ENCODE data around the gene LRTM1. TPM values are rescaled to one million over a fixed set of nuclear protein-coding genes. Genes with fewer than 3 reads are reported as not detected.

The LRTM1 gene
- polyA plus RNA-seq, 1 donor = 0.25 TPM

- Histone ChIP-seq H3K27me3 (ENCODE audit: control insufficient read depth, insufficient read depth, low read length) (no peaks in the 10 kb centered on the region), H3K4me3 (ENCODE audit: low read length) (no peak overlapping the region), H3K27ac (ENCODE audit: low read length) (no peak overlapping the region), H3K9me3 (ENCODE audit: control insufficient read depth, low read depth, low read length) (no peaks in the 10 kb centered on the region), H3K4me1 (ENCODE audit: control insufficient read depth, insufficient read depth, low read length) (peaks cover 6% of the 10 kb centered on the region), H3K36me3 (ENCODE audit: control insufficient read depth, insufficient read depth, low read length) (no peaks in the 10 kb centered on the region)
- no peak for DNase-seq
- no CpG with 5 or more reads among the region's 2 CpGs for WGBS (ENCODE audit: insufficient coverage, low lambda C conversion rate)
Observed at GRCh38 chr3:54962200-54962599, 34.3 kb upstream of the LRTM1 start.

DNA sequence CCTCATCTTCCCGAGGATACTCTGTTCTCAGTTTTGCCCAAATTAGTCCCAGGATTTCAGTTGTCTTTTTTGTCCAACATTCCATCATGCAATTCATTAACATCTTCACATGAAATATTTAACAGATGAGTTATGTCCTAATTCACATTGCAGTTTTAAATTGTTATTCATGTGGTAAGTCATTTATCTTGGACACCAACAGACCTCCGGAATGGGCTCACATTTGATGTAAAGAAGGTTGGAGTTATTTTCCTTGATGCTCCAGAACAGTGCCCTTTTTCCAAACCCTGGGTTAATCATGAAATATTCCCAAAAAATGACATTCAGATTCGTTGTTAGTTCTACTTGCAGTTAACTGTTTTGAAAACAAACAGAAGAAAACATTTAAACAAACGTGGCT lies 32.8 kb upstream of the LRTM1 start:
- Histone ChIP-seq H3K4me3 (ENCODE audit: low read length) (no peak overlapping the region), H3K9me3 (ENCODE audit: control insufficient read depth, low read depth, low read length) (no peaks in the 10 kb centered on the region), H3K27me3 (ENCODE audit: control insufficient read depth, insufficient read depth, low read length) (no peaks in the 10 kb centered on the region), H3K27ac (ENCODE audit: low read length) (no peak overlapping the region), H3K4me1 (ENCODE audit: control insufficient read depth, insufficient read depth, low read length) (no peaks in the 10 kb centered on the region), H3K36me3 (ENCODE audit: control insufficient read depth, insufficient read depth, low read length) (no peaks in the 10 kb centered on the region)
- 90% methylated on average over 2 of the region's 4 CpGs for WGBS (ENCODE audit: insufficient coverage, low lambda C conversion rate)
- DNase-seq = no peak

DNA sequence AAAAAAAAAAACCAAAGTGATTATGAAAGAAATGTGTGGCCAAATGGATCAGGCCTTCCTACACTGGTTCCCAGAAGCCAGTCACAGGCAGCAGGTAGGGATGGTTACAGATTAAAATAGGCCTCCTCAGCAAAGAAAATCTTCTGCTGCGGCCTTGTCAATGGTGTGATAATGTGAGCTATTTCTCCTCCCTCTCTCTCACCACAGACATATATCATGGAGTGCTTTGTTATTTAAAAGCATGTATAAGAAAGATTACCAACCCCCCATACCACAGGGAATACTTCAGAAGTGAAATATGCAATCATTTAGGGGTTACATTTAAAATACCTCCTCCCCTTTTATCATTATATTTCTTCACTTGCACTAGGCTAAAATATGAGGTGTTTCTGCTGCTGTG lies 32.2 kb upstream of the LRTM1 start:
- DNase-seq = no peak
- no peaks in the 10 kb centered on the region for H3K9me3 ChIP-seq (ENCODE audit: control insufficient read depth, low read depth, low read length)
- no peaks in the 10 kb centered on the region for H3K4me1 ChIP-seq (ENCODE audit: control insufficient read depth, insufficient read depth, low read length)
- no peaks in the 10 kb centered on the region for H3K36me3 ChIP-seq (ENCODE audit: control insufficient read depth, insufficient read depth, low read length)
- H3K4me3 ChIP-seq (ENCODE audit: low read length) = no peak overlapping the region
- no peak overlapping the region for H3K27ac ChIP-seq (ENCODE audit: low read length)
- WGBS (ENCODE audit: insufficient coverage, low lambda C conversion rate) = no CpG with 5 or more reads among the region's 1 CpG
- no peaks in the 10 kb centered on the region for H3K27me3 ChIP-seq (ENCODE audit: control insufficient read depth, insufficient read depth, low read length)

- H3K4me3 ChIP-seq (ENCODE audit: low read length) = no peak overlapping the region
- no peak for DNase-seq
- 92% methylated on average over 2 of the region's 4 CpGs for WGBS (ENCODE audit: insufficient coverage, low lambda C conversion rate)
Observed at GRCh38 chr3:54957711-54958110, 29.9 kb upstream of the LRTM1 start.

DNA sequence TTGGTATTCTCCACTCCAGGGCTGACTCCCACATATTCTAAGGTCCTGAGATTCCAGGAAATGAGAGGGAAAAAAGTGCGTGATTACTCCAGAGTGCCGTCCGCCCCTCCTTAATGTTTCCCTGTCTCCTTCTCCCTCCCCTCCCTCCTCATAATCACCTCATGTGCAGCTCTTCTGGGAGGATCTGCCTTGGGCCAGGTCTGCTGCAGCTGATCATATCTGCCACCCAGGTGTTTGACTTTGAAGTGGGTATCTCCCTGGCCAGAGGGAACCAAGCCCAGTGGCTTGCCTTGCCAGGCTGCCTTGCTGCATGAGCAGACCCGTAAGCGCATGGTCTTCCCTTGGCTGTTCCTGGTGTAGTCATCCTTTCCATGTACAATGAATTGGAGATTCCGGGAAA lies 28.1 kb upstream of the LRTM1 start:
- no peaks in the 10 kb centered on the region for H3K4me1 ChIP-seq (ENCODE audit: control insufficient read depth, insufficient read depth, low read length)
- DNase-seq = no peak
- no peaks in the 10 kb centered on the region for H3K36me3 ChIP-seq (ENCODE audit: control insufficient read depth, insufficient read depth, low read length)
- H3K4me3 ChIP-seq (ENCODE audit: low read length) = no peak overlapping the region
- H3K27ac ChIP-seq (ENCODE audit: low read length) = no peak overlapping the region
- 100% methylated on average over 1 of the region's 6 CpGs for WGBS (ENCODE audit: insufficient coverage, low lambda C conversion rate)
- no peaks in the 10 kb centered on the region for H3K27me3 ChIP-seq (ENCODE audit: control insufficient read depth, insufficient read depth, low read length)
- no peaks in the 10 kb centered on the region for H3K9me3 ChIP-seq (ENCODE audit: control insufficient read depth, low read depth, low read length)

More at GRCh38 chr3:54957711-54958110, 29.9 kb upstream of the LRTM1 start:
- Histone ChIP-seq H3K9me3 (ENCODE audit: control insufficient read depth, low read depth, low read length) (no peaks in the 10 kb centered on the region), H3K36me3 (ENCODE audit: control insufficient read depth, insufficient read depth, low read length) (no peaks in the 10 kb centered on the region), H3K27me3 (ENCODE audit: control insufficient read depth, insufficient read depth, low read length) (no peaks in the 10 kb centered on the region), H3K4me1 (ENCODE audit: control insufficient read depth, insufficient read depth, low read length) (no peaks in the 10 kb centered on the region), H3K27ac (ENCODE audit: low read length) (no peak overlapping the region)

GRCh38 chr3:54955496-54955895 lies 27.6 kb upstream of the LRTM1 start:
- no peak for DNase-seq
- Histone ChIP-seq H3K27me3 (ENCODE audit: control insufficient read depth, insufficient read depth, low read length) (no peaks in the 10 kb centered on the region), H3K4me3 (ENCODE audit: low read length) (no peak overlapping the region), H3K9me3 (ENCODE audit: control insufficient read depth, low read depth, low read length) (no peaks in the 10 kb centered on the region), H3K27ac (ENCODE audit: low read length) (no peak overlapping the region), H3K4me1 (ENCODE audit: control insufficient read depth, insufficient read depth, low read length) (no peaks in the 10 kb centered on the region), H3K36me3 (ENCODE audit: control insufficient read depth, insufficient read depth, low read length) (no peaks in the 10 kb centered on the region)
- 100% methylated on average over 1 of the region's 3 CpGs for WGBS (ENCODE audit: insufficient coverage, low lambda C conversion rate)

DNA sequence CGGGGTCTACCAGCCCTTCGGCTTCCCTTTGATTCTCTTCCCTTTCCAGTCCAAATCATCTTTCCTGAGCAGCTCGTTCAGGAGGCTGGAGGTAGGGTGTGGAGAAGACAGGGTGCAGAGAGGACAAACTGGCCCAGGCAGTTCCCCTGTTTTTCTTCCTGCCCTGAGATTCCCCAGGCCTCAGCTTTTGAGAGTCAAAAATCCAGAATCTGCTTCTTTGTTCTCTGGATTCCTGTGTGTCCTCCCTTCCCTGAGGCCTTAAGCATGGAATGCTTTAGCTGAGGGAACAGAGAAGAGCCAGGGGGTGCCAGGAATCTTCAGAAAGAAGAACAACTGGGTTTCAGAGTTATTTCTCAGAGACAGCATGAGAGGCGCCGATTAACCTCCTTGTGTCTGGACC lies 26.7 kb upstream of the LRTM1 start:
- no peak overlapping the region for H3K4me3 ChIP-seq (ENCODE audit: low read length)
- WGBS (ENCODE audit: insufficient coverage, low lambda C conversion rate) = no CpG with 5 or more reads among the region's 5 CpGs

DNA sequence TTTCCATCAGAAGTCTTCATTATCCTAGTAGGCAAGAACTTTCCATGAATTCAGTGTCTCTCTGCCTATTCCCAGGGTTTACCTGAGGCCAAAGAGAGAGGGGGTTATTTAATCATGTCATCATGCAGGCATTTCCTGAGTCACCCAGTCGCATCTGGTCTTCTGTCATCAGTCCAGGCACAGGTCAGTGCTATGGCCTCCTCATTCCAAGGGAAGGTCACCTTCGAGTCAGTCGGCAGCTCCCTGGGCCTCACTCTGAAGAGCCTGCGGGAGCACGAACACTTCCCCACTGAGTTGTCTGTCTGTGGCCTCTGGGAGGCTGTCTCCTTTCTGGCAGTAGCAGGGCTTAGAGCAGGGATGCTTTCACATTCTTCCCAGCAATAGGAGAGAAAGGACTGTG lies 26.2 kb upstream of the LRTM1 start:
- H3K36me3 ChIP-seq (ENCODE audit: control insufficient read depth, insufficient read depth, low read length) = no peaks in the 10 kb centered on the region
- DNase-seq = peak in 1 of 2 donors; percentile 7
- WGBS (ENCODE audit: insufficient coverage, low lambda C conversion rate) = no CpG with 5 or more reads among the region's 5 CpGs
- H3K4me1 ChIP-seq (ENCODE audit: control insufficient read depth, insufficient read depth, low read length) = no peaks in the 10 kb centered on the region
- no peaks in the 10 kb centered on the region for H3K27me3 ChIP-seq (ENCODE audit: control insufficient read depth, insufficient read depth, low read length)
- no peak overlapping the region for H3K4me3 ChIP-seq (ENCODE audit: low read length)
- no peaks in the 10 kb centered on the region for H3K9me3 ChIP-seq (ENCODE audit: control insufficient read depth, low read depth, low read length)
- H3K27ac ChIP-seq (ENCODE audit: low read length) = no peak overlapping the region

More for the DNA sequence above, 26.7 kb upstream of the LRTM1 start:
- H3K9me3 ChIP-seq (ENCODE audit: control insufficient read depth, low read depth, low read length) = no peaks in the 10 kb centered on the region
- DNase-seq = no peak
- H3K4me1 ChIP-seq (ENCODE audit: control insufficient read depth, insufficient read depth, low read length) = no peaks in the 10 kb centered on the region
- H3K36me3 ChIP-seq (ENCODE audit: control insufficient read depth, insufficient read depth, low read length) = no peaks in the 10 kb centered on the region
- no peak overlapping the region for H3K27ac ChIP-seq (ENCODE audit: low read length)
- no peaks in the 10 kb centered on the region for H3K27me3 ChIP-seq (ENCODE audit: control insufficient read depth, insufficient read depth, low read length)

- no peaks in the 10 kb centered on the region for H3K36me3 ChIP-seq (ENCODE audit: control insufficient read depth, insufficient read depth, low read length)
- H3K27me3 ChIP-seq (ENCODE audit: control insufficient read depth, insufficient read depth, low read length) = no peaks in the 10 kb centered on the region
- H3K27ac ChIP-seq (ENCODE audit: low read length) = no peak overlapping the region
- no CpG with 5 or more reads among the region's 8 CpGs for WGBS (ENCODE audit: insufficient coverage, low lambda C conversion rate)
- peak; percentile 16 to 34 for DNase-seq
- no peaks in the 10 kb centered on the region for H3K4me1 ChIP-seq (ENCODE audit: control insufficient read depth, insufficient read depth, low read length)
- H3K9me3 ChIP-seq (ENCODE audit: control insufficient read depth, low read depth, low read length) = no peaks in the 10 kb centered on the region
- no peak overlapping the region for H3K4me3 ChIP-seq (ENCODE audit: low read length)
Observed at GRCh38 chr3:54951405-54951804, 23.5 kb upstream of the LRTM1 start.

GRCh38 chr3:54950391-54951003 lies 22.6 kb upstream of the LRTM1 start:
- H3K27ac ChIP-seq (ENCODE audit: low read length) = no peak overlapping the region
- H3K4me1 ChIP-seq (ENCODE audit: control insufficient read depth, insufficient read depth, low read length) = no peaks in the 10 kb centered on the region
- DNase-seq = no peak
- H3K9me3 ChIP-seq (ENCODE audit: control insufficient read depth, low read depth, low read length) = no peaks in the 10 kb centered on the region
- no peaks in the 10 kb centered on the region for H3K36me3 ChIP-seq (ENCODE audit: control insufficient read depth, insufficient read depth, low read length)
- H3K4me3 ChIP-seq (ENCODE audit: low read length) = no peak overlapping the region
- WGBS (ENCODE audit: insufficient coverage, low lambda C conversion rate) = no CpG with 5 or more reads among the region's 7 CpGs
- H3K27me3 ChIP-seq (ENCODE audit: control insufficient read depth, insufficient read depth, low read length) = no peaks in the 10 kb centered on the region

- Histone ChIP-seq H3K4me1 (ENCODE audit: control insufficient read depth, insufficient read depth, low read length) (no peaks in the 10 kb centered on the region), H3K9me3 (ENCODE audit: control insufficient read depth, low read depth, low read length) (no peaks in the 10 kb centered on the region), H3K36me3 (ENCODE audit: control insufficient read depth, insufficient read depth, low read length) (no peaks in the 10 kb centered on the region), H3K27ac (ENCODE audit: low read length) (no peak overlapping the region), H3K27me3 (ENCODE audit: control insufficient read depth, insufficient read depth, low read length) (no peaks in the 10 kb centered on the region), H3K4me3 (ENCODE audit: low read length) (no peak overlapping the region)
- DNase-seq = no peak
- WGBS (ENCODE audit: insufficient coverage, low lambda C conversion rate) = no CpG with 5 or more reads among the region's 4 CpGs
Observed at GRCh38 chr3:54949491-54950044, 21.7 kb upstream of the LRTM1 start.
